H9 (cell line): ENCODE results near the gene ASB4. TPM values are rescaled to one million over a fixed set of nuclear protein-coding genes. Genes with fewer than 3 reads are reported as not detected.

Source experiments
- DNase-seq: peaks from one replicate; pipeline ENCODE4 v3.0.0-alpha.2; 2017
- H2AFZ ChIP-seq: one replicate; pipeline ENCODE4 v1.6.1; 2013; ENCODE audit warnings: mild to moderate bottlenecking, low read length, control low read depth, moderate library complexity
- H2AK5ac ChIP-seq: 2 replicates; pipeline ENCODE4 v1.6.1; 2013; ENCODE audit warnings: low read length, control low read depth, mixed read lengths; ENCODE audit not compliant: insufficient read length
- H2BK120ac ChIP-seq: one replicate; pipeline ENCODE4 v1.6.1; 2013; ENCODE audit warnings: low read depth, mild to moderate bottlenecking, low read length, control low read depth, inconsistent platforms; ENCODE audit not compliant: poor library complexity, severe bottlenecking
- H2BK12ac ChIP-seq: 2 replicates; pipeline ENCODE4 v1.6.1; 2013; ENCODE audit warnings: low read length, control low read depth, mixed read lengths, low read depth; ENCODE audit not compliant: insufficient read length
- H2BK15ac ChIP-seq: 2 replicates; pipeline ENCODE4 v1.6.1; 2013; ENCODE audit warnings: low read depth, low read length, control low read depth
- H2BK20ac ChIP-seq: one replicate; pipeline ENCODE4 v1.6.1; 2013; ENCODE audit warnings: low read depth, mild to moderate bottlenecking, low read length, control low read depth, inconsistent platforms; ENCODE audit not compliant: poor library complexity, severe bottlenecking
- H2BK5ac ChIP-seq: 2 replicates; pipeline ENCODE4 v1.6.1; 2013; ENCODE audit warnings: low read length, control low read depth, mixed read lengths; ENCODE audit not compliant: insufficient read length
- H3K14ac ChIP-seq: 2 replicates; pipeline ENCODE4 v1.6.1; 2013; ENCODE audit warnings: low read length, control low read depth; ENCODE audit not compliant: insufficient read depth
- H3K18ac ChIP-seq: 2 replicates; pipeline ENCODE4 v1.6.1; 2013; ENCODE audit warnings: low read depth, mild to moderate bottlenecking, mixed read lengths, low read length, control low read depth; ENCODE audit not compliant: insufficient read length
- H3K23ac ChIP-seq: 2 replicates; pipeline ENCODE4 v1.6.1; 2013; ENCODE audit warnings: low read length, control low read depth, mixed read lengths, low read depth; ENCODE audit not compliant: insufficient read length
- H3K23me2 ChIP-seq: 2 replicates; pipeline ENCODE4 v1.6.1; 2013; ENCODE audit warnings: low read depth, mild to moderate bottlenecking, mixed read lengths, low read length, control low read depth; ENCODE audit not compliant: insufficient read length, poor library complexity, severe bottlenecking
- H3K27ac ChIP-seq: 2 replicates; pipeline ENCODE4 v1.5.1; 2013; ENCODE audit warnings: low read length, control low read depth, mixed read lengths, low read depth; ENCODE audit not compliant: insufficient read length
- H3K27me3 ChIP-seq: 2 replicates; pipeline ENCODE4 v1.6.1; 2013; ENCODE audit warnings: low read length, control low read depth, inconsistent platforms; ENCODE audit not compliant: insufficient read depth
- H3K4ac ChIP-seq: 2 replicates; pipeline ENCODE4 v1.6.1; 2013; ENCODE audit warnings: low read depth, mild to moderate bottlenecking, control low read depth, inconsistent platforms, low read length, moderate library complexity
- H3K4me1 ChIP-seq: 2 replicates; pipeline ENCODE4 v1.6.1; 2013; ENCODE audit warnings: low read length, control low read depth, inconsistent platforms; ENCODE audit not compliant: insufficient read depth
- H3K4me2 ChIP-seq: 2 replicates; pipeline ENCODE4 v1.6.1; 2013; ENCODE audit warnings: low read length, control low read depth, mixed read lengths; ENCODE audit not compliant: insufficient read length, insufficient read depth
- H3K56ac ChIP-seq: 2 replicates; pipeline ENCODE4 v1.6.1; 2013; ENCODE audit warnings: low read depth, mild to moderate bottlenecking, mixed read lengths, low read length, control low read depth; ENCODE audit not compliant: insufficient read length
- H3K79me1 ChIP-seq: 2 replicates; pipeline ENCODE4 v1.6.1; 2013; ENCODE audit warnings: low read depth, mild to moderate bottlenecking, moderate library complexity, low read length, control low read depth, inconsistent platforms; ENCODE audit not compliant: insufficient read depth, poor library complexity, severe bottlenecking
- H3K79me2 ChIP-seq: 2 replicates; pipeline ENCODE4 v1.6.1; 2013; ENCODE audit warnings: low read length, control low read depth, inconsistent platforms; ENCODE audit not compliant: insufficient read depth
- H3K9ac ChIP-seq: 2 replicates; pipeline ENCODE4 v1.6.1; 2013; ENCODE audit warnings: low read length, control low read depth, mixed read lengths; ENCODE audit not compliant: insufficient read length; ENCODE audit errors: extremely low read depth
- H3K9me3 ChIP-seq: one replicate; pipeline ENCODE4 v1.6.1; 2013; ENCODE audit warnings: low read depth, low read length, inconsistent platforms; ENCODE audit not compliant: control insufficient read depth
- H3T11ph ChIP-seq: one replicate; pipeline ENCODE4 v1.6.1; 2013; ENCODE audit warnings: mild to moderate bottlenecking, low read length, control low read depth, inconsistent platforms
- H4K20me1 ChIP-seq: one replicate; pipeline ENCODE4 v1.6.1; 2013; ENCODE audit not compliant: control insufficient read depth, insufficient read length, insufficient read depth
- H4K5ac ChIP-seq: 2 replicates; pipeline ENCODE4 v1.6.1; 2013; ENCODE audit warnings: low read depth, mild to moderate bottlenecking, mixed read lengths, low read length, control low read depth; ENCODE audit not compliant: insufficient read length
- H4K8ac ChIP-seq: replicated peaks from 2 replicates; pipeline ENCODE4 v1.6.1; 2013; ENCODE audit warnings: low read length, control low read depth, mixed read lengths, low read depth; ENCODE audit not compliant: insufficient read length
- H4K91ac ChIP-seq: 2 replicates; pipeline ENCODE4 v1.6.1; 2013; ENCODE audit warnings: low read depth, mild to moderate bottlenecking, moderate library complexity, mixed read lengths, low read length, control low read depth; ENCODE audit not compliant: insufficient read length
- H3K27ac Mint-ChIP-seq, 3 experiments: 2 replicates in 2 of 3; 3 replicates in 1 of 3; pipeline ENCODE4 v1.8.0; 2020 to 2021; ENCODE audit warnings: mixed read lengths in 3 of 3, mild to moderate bottlenecking in 1 of 3, moderate library complexity in 1 of 3
- H3K27me3 Mint-ChIP-seq: 2 replicates; pipeline ENCODE4 v1.8.0; 2021; ENCODE audit warnings: low read depth, mild to moderate bottlenecking, moderate library complexity, mixed read lengths
- H3K36me3 Mint-ChIP-seq, 3 experiments: 2 replicates in 2 of 3; 3 replicates in 1 of 3; pipeline ENCODE4 v1.8.0; 2020 to 2021; ENCODE audit warnings: low read depth in 3 of 3, mixed read lengths in 3 of 3; ENCODE audit not compliant: insufficient read depth in 1 of 3
- H3K4me1 Mint-ChIP-seq, 2 experiments: 2 replicates each; pipeline ENCODE4 v1.8.0; 2020; ENCODE audit warnings: mixed read lengths in 2 of 2
- H3K4me3 Mint-ChIP-seq, 2 experiments: 2 replicates in 1 of 2; 3 replicates in 1 of 2; pipeline ENCODE4 v1.8.0; 2020 to 2021; ENCODE audit warnings: mild to moderate bottlenecking in 2 of 2, mixed read lengths in 2 of 2, moderate library complexity in 1 of 2
- H3K9me3 Mint-ChIP-seq, 2 experiments: 2 replicates in 1 of 2; 3 replicates in 1 of 2; pipeline ENCODE4 v1.8.0; 2020; ENCODE audit warnings: mild to moderate bottlenecking in 2 of 2, mixed read lengths in 2 of 2, moderate library complexity in 1 of 2
- CTCF ChIP-seq: fragments of 200-600 bp; sonication (generic); conservative IDR thresholded peaks from 3 replicates; pipeline ENCODE4 v1.8.0; 2021; ENCODE audit warnings: antibody characterized with exemption, mild to moderate bottlenecking
- WGBS: extraction: QIAGEN DNeasy Blood & Tissue Kit; methylation state at CpG from one replicate; pipeline ENCODE4 v1.1.7; 2013; ENCODE audit warnings: missing lambda C conversion rate, low lambda C conversion rate, mixed read lengths; ENCODE audit not compliant: insufficient read length; ENCODE audit errors: extremely low coverage; 5-methylcytosine and 5-hydroxymethylcytosine counted together
- total RNA-seq: library from RNA; stranded (reverse); gene quantifications from 2 replicates; pipeline ENCODE4 v1.2.1, GENCODE V29; 2021

The ASB4 gene
- total RNA-seq, 1 experiment from 2014 or later = not detected

DNA sequence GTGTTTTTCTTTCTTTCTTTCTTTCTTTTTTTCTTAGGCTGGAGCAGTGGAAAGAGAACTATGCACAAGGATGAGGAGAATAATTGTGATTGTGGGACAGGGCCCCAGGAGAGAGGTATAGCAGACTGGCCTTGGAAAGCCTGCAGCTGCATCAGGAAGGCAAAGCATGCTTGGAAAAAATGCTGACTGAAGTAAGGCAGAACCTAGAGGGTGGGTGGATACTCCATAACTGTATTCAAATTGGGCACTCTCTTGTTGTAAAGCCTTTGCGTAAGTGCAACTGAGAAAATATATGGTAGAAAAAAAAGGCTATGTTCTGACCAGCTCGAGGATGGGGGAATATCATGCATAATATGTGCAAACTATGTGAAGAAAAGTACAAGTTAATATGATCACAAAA is 71.0 kb downstream of the ASB4 start:
- no peak overlapping the region for H2AK5ac ChIP-seq
- H2BK5ac ChIP-seq = no peak overlapping the region
- H3K4me1 Mint-ChIP-seq = no peaks in the 10 kb centered on the region
- no peak overlapping the region for H3K56ac ChIP-seq
- no peak overlapping the region for H3K27ac Mint-ChIP-seq
- H3K4ac ChIP-seq = no peak overlapping the region
- no peak overlapping the region for H3K18ac ChIP-seq
- no peaks in the 10 kb centered on the region for H3K9me3 Mint-ChIP-seq
- H3K4me2 ChIP-seq = no peak overlapping the region
- no peak overlapping the region for H4K8ac ChIP-seq
- H2AFZ ChIP-seq = no peak overlapping the region
- no peak overlapping the region for H3T11ph ChIP-seq
- no peaks in the 10 kb centered on the region for H3K9me3 ChIP-seq
- H3K27me3 Mint-ChIP-seq = no peaks in the 10 kb centered on the region
- H3K36me3 Mint-ChIP-seq = no peaks in the 10 kb centered on the region
- no peak overlapping the region for H3K27ac ChIP-seq
- no peak overlapping the region for H2BK120ac ChIP-seq
- H4K20me1 ChIP-seq = no peaks in the 10 kb centered on the region
- no peak overlapping the region for H4K5ac ChIP-seq
- WGBS = no CpG with 5 or more reads among the region's 2 CpGs
- H3K14ac ChIP-seq = no peak overlapping the region
- no peak overlapping the region for H3K9ac ChIP-seq
- no peak overlapping the region for H2BK12ac ChIP-seq
- DNase-seq = no peak
- no peaks in the 10 kb centered on the region for H3K23me2 ChIP-seq
- H3K79me1 ChIP-seq = no peaks in the 10 kb centered on the region
- H2BK15ac ChIP-seq = no peak overlapping the region
- no peak for TF ChIP-seq CTCF
- H3K4me3 Mint-ChIP-seq = no peak overlapping the region
- no peaks in the 10 kb centered on the region for H3K79me2 ChIP-seq
- H3K27me3 ChIP-seq = no peaks in the 10 kb centered on the region
- H2BK20ac ChIP-seq = no peak overlapping the region
- no peak overlapping the region for H3K23ac ChIP-seq
- H3K4me1 ChIP-seq = no peaks in the 10 kb centered on the region
- no peak overlapping the region for H4K91ac ChIP-seq
